Omental fat pad (tissue), 4 donors: ENCODE data around the gene KIFC3. TPM values are rescaled to one million over a fixed set of nuclear protein-coding genes. Genes with fewer than 3 reads are reported as not detected.
"Not testable (repeated sequence)": the region's sequence is repeated elsewhere in the genome, so short reads cannot be mapped to it uniquely, and the experiment has no call there.

Experiments
- ATAC-seq: fragments of 150-250 bp; one replicate; pipeline ENCODE4 v1.9.1; 2016; ENCODE audit warnings: mild to moderate bottlenecking, moderate library complexity; ENCODE audit not compliant: low FRiP score
- DNase-seq: peaks from one replicate; pipeline ENCODE4 v3.0.0-alpha.2; 2019; ENCODE audit warnings: low spot score
- total RNA-seq, 4 donors: library from RNA; depleted of rRNA; stranded (reverse); fragments of >200 nt; gene quantifications; one replicate each; pipeline ENCODE4 v1.1.0, GENCODE V29; 2016
- TF ChIP-seq, protein P1 (sequence below), 3 donors: fragments of 450-650 bp; IDR thresholded peaks; one replicate each; pipeline ENCODE4 v1.5.1; 2016 to 2017; ENCODE audit warnings: antibody characterized with exemption in 3 of 3, mild to moderate bottlenecking in 3 of 3, moderate library complexity in 2 of 3

The KIFC3 gene
- total RNA-seq, 4 donors from 2014 or later = 41.5 to 96.9 (median 58.9) TPM

DNA sequence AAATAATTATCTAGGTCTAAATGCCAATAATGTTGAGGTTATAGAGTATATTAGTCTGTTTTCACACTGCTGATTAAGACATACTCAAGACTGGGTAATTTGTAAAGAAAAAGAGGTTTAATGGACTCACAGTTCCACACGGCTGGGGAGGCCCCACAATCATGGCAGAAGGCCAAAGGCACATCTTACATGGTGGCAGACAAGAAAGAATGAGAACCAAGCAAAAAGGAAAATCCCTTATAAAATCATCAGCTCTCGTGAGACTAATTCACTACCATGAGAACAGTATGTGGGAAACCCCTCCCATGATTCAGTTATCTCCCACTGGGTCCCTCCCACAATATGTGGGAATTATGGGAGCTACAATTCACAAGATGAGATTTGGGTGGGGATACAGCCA is 69.6 kb downstream of the KIFC3 start:
- ATAC-seq (no peak), DNase-seq (no peak)
- TF ChIP-seq, protein P1, sequence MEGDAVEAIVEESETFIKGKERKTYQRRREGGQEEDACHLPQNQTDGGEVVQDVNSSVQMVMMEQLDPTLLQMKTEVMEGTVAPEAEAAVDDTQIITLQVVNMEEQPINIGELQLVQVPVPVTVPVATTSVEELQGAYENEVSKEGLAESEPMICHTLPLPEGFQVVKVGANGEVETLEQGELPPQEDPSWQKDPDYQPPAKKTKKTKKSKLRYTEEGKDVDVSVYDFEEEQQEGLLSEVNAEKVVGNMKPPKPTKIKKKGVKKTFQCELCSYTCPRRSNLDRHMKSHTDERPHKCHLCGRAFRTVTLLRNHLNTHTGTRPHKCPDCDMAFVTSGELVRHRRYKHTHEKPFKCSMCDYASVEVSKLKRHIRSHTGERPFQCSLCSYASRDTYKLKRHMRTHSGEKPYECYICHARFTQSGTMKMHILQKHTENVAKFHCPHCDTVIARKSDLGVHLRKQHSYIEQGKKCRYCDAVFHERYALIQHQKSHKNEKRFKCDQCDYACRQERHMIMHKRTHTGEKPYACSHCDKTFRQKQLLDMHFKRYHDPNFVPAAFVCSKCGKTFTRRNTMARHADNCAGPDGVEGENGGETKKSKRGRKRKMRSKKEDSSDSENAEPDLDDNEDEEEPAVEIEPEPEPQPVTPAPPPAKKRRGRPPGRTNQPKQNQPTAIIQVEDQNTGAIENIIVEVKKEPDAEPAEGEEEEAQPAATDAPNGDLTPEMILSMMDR (IDR thresholded peaks at IDR 0.05) = no peak

DNA sequence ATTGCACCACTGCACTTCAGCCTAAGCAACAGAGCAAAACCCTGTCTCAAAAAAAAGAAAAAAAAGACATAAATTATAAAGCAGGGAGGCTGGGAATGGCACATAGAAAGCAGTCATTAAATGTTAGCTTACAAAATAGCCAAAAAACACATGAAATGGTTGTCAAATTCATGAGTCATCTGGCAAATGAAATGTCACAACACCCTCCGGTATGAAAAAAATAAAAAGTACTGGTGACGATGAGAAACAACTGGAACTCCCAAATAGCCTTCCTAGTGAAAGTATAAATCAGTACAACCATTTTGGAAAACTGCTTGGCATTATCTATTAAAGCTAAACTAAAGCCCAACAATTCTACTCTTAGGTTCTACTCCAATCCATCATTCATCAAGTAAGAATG is 70.3 kb downstream of the KIFC3 start:
- DNase-seq (no peak), ATAC-seq (no peak)
- TF ChIP-seq, protein P1 (IDR thresholded peaks at IDR 0.05) = no peak

DNA sequence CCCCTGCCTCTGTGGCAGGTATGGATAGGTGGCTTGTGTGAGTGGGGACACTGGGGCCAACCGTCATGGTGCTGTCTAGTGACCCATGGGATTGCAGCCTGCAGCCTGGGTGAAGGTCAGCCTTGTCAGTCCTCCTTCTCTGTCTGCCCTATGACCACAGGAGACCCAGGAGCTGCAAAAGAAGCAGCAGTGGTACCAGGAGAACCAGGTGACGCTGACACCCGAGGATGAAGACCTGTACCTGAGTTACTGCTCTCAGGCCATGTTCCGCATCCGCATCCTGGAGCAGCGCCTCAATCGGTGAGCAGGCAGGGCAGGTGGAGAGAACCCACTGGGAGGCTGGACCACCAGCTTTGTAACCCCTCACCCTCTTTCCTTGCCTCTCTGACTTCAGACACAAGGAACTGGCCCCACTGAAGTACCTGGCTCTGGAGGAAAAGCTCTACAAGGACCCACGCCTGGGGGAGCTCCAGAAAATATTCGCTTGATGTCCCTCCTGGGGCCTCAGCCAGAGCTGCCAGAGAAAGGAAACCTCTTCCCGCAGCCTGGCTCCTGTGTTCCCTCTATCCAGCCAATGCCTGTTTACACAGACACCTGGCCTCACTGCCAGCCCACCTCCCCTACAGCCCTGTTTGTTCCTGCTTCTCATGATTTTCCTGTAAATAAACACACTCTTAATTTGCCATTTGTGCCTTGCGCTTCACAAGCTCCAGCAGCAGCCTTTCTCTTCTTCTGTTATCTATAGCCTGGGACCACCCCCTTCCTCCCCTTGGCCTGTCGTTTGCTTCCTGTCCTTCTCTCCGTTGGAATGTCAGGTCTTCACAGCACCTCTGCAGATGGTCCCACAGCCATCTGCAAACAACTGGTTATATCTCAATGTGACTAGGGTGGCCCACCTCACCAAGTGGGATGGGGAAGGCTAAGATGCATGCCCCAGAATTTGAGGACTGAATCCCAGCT is 71.2 kb downstream of the KIFC3 start:
- DNase-seq (no peak), ATAC-seq (no peak)
- TF ChIP-seq, protein P1 (IDR thresholded peaks at IDR 0.05) = no peak

DNA sequence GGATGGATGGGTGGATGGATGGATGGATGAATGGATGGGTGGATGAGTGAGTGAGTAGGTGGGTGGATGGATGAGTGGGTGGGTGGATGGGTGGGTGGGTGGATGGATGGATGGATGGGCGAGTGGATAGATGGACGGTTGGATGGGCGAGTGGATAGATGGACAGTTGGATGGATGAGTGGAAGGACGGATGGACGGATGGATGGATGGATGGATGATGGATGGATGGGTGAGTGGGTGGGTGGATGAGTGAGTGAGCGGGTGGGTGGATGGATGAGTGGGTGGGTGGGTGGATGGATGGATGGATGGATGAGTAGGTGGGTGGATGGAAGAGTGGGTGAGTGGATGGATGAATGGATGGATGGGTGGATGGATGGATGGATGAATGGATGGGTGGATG is 72.4 kb downstream of the KIFC3 start:
- not testable (repeated sequence) for DNase-seq, ATAC-seq

DNA sequence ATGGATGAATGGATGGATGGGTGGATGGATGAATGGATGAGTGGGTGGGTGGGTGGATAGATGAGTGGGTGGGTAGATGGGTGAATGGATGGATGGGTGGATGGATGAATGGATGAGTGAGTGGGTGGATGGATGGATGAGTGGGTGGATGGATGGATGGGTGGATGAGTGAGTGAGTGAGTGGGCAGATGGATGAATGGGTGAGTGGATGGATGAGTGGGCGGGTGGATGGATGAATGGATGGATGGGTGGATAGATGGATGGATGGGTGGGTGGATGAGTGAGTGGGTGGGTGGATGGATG is 73.2 kb downstream of the KIFC3 start:
- TF ChIP-seq, protein P1 (IDR thresholded peaks at IDR 0.05) = no peak
- ATAC-seq (no peak), DNase-seq (no peak)

DNA sequence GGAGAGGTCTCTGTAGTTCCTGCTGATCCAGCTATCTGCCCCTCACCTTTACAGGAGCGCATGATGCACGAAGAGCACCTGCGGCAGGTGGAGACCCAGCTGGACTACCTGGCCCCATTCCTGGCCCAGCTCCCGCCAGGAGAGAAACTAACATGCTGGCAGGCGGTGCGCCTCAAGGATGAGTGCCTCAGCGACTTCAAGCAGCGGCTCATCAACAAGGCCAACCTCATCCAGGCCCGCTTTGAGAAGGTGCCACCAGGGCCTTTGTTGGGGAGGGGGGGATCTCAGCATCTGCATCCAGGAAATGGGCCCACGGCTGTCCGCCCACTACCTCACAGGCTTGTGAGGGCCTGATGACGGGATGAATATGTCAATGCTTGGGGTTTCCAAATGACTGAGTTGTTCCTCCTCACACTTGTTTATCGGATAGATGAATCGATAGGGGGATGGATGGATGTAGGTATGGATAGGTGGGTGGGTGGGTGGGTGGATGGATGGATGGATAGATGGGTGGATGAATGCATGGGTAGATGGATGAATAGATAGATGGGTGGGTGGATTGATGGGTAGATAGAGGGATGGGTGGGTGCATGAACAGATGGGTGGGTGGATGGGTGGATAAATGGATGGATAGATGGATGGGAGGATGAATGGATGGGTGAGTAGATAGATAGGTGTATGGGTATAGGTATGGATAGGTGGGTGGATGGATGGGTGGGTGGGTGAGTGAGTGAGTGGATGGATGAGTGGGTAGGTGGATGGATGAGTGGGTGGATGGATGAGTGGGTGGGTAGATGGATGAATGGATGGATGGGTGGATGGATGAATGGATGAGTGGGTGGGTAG is 73.7 kb downstream of the KIFC3 start:
- TF ChIP-seq, protein P1 (IDR thresholded peaks at IDR 0.05) = no peak
- no peak for DNase-seq
- ATAC-seq = no peak

DNA sequence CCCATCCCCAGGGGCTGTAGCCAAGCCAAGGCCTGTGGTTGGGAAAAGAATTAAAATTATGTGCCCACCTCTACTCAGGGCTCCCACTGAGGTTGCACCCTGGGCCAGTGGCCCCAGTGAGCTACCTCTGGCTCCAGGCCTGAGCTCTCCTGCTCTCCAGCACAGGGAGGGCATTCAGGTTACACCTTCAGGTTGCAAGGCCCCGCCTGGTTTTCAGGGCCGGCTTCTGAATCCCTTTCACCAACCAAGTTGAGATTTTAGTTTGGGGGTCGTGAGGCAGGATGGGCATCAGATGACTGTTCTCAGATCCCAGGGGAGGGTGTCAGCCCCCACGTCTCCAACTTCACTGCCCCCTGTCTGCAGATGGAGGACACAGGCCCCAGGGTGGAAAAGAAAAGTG is 74.7 kb downstream of the KIFC3 start:
- ATAC-seq (no peak), DNase-seq (no peak)
- TF ChIP-seq, protein P1 (IDR thresholded peaks at IDR 0.05) = no peak
